ENCODE measurements around the gene TMEM266.

TMEM266 gene

GRCh38 chr15:76127169-76127568 is 67.4 kb downstream of the TMEM266 start:
- Histone ChIP-seq H3K27me3 (ENCODE audit: insufficient read depth, insufficient read length) (no peaks in the 10 kb centered on the region), H3K36me3 (ENCODE audit: insufficient read depth, insufficient read length, low read length) (no peaks in the 10 kb centered on the region), H3K9me3 (ENCODE audit: insufficient read depth, low read length) (no peaks in the 10 kb centered on the region), H3K4me1 (ENCODE audit: insufficient read depth, insufficient read length) (no peaks in the 10 kb centered on the region), H3K4me3 (ENCODE audit: insufficient read length, low read depth) (no peak overlapping the region), H3K9ac (ENCODE audit: insufficient read length, low read depth) (no peak overlapping the region)
- no peak for TF ChIP-seq YY1 (IDR thresholded peaks at IDR 0.05; ENCODE audit: insufficient read depth, insufficient read length)
- no peak for TF ChIP-seq ZNF274 (IDR thresholded peaks at IDR 0.05; ENCODE audit: low read depth, low read length)
- TF ChIP-seq SUZ12 (IDR thresholded peaks at IDR 0.05; ENCODE audit: extremely low read depth, insufficient read depth, insufficient read length): no peak
- DNase-seq (ENCODE audit: low read depth, low spot score): no peak

GRCh38 chr15:76127880-76128279 is 68.1 kb downstream of the TMEM266 start:
- Histone ChIP-seq H3K36me3 (ENCODE audit: insufficient read depth, insufficient read length, low read length) (no peaks in the 10 kb centered on the region), H3K4me1 (ENCODE audit: insufficient read depth, insufficient read length) (no peaks in the 10 kb centered on the region), H3K9me3 (ENCODE audit: insufficient read depth, low read length) (no peaks in the 10 kb centered on the region), H3K9ac (ENCODE audit: insufficient read length, low read depth) (no peak overlapping the region), H3K27me3 (ENCODE audit: insufficient read depth, insufficient read length) (no peaks in the 10 kb centered on the region), H3K4me3 (ENCODE audit: insufficient read length, low read depth) (no peak overlapping the region)
- DNase-seq (ENCODE audit: low read depth, low spot score): no peak
- TF ChIP-seq YY1 (IDR thresholded peaks at IDR 0.05; ENCODE audit: insufficient read depth, insufficient read length): no peak
- no peak for TF ChIP-seq SUZ12 (IDR thresholded peaks at IDR 0.05; ENCODE audit: extremely low read depth, insufficient read depth, insufficient read length)
- no peak for TF ChIP-seq ZNF274 (IDR thresholded peaks at IDR 0.05; ENCODE audit: low read depth, low read length)

- DNase-seq (ENCODE audit: low read depth, low spot score): no peak
- H3K9ac ChIP-seq (ENCODE audit: insufficient read length, low read depth): no peak overlapping the region
- H3K27me3 ChIP-seq (ENCODE audit: insufficient read depth, insufficient read length): no peaks in the 10 kb centered on the region
- H3K4me3 ChIP-seq (ENCODE audit: insufficient read length, low read depth): no peak overlapping the region
- H3K36me3 ChIP-seq (ENCODE audit: insufficient read depth, insufficient read length, low read length): no peaks in the 10 kb centered on the region
- no peaks in the 10 kb centered on the region for H3K9me3 ChIP-seq (ENCODE audit: insufficient read depth, low read length)
- peaks cover 3% of the 10 kb centered on the region for H3K4me1 ChIP-seq (ENCODE audit: insufficient read depth, insufficient read length)
- TF ChIP-seq YY1 (IDR thresholded peaks at IDR 0.05; ENCODE audit: insufficient read depth, insufficient read length) (no peak), ZNF274 (IDR thresholded peaks at IDR 0.05; ENCODE audit: low read depth, low read length) (no peak), SUZ12 (IDR thresholded peaks at IDR 0.05; ENCODE audit: extremely low read depth, insufficient read depth, insufficient read length) (no peak)
Observed at GRCh38 chr15:76134537-76134936, 74.8 kb downstream of the TMEM266 start.

- no peak overlapping the region for H3K9ac ChIP-seq (ENCODE audit: insufficient read length, low read depth)
- no peaks in the 10 kb centered on the region for H3K36me3 ChIP-seq (ENCODE audit: insufficient read depth, insufficient read length, low read length)
- no peaks in the 10 kb centered on the region for H3K9me3 ChIP-seq (ENCODE audit: insufficient read depth, low read length)
- no peak overlapping the region for H3K4me3 ChIP-seq (ENCODE audit: insufficient read length, low read depth)
- no peak for DNase-seq (ENCODE audit: low read depth, low spot score)
- H3K27me3 ChIP-seq (ENCODE audit: insufficient read depth, insufficient read length): no peaks in the 10 kb centered on the region
- no peak for TF ChIP-seq SUZ12 (IDR thresholded peaks at IDR 0.05; ENCODE audit: extremely low read depth, insufficient read depth, insufficient read length)
- TF ChIP-seq ZNF274 (IDR thresholded peaks at IDR 0.05; ENCODE audit: low read depth, low read length): no peak
- TF ChIP-seq YY1 (IDR thresholded peaks at IDR 0.05; ENCODE audit: insufficient read depth, insufficient read length): no peak
- peaks cover 8% of the 10 kb centered on the region for H3K4me1 ChIP-seq (ENCODE audit: insufficient read depth, insufficient read length)
Observed at GRCh38 chr15:76135516-76135915, 75.7 kb downstream of the TMEM266 start.

GRCh38 chr15:76138436-76138835 is 78.7 kb downstream of the TMEM266 start:
- DNase-seq (ENCODE audit: low read depth, low spot score): no peak
- Histone ChIP-seq H3K27me3 (ENCODE audit: insufficient read depth, insufficient read length) (no peaks in the 10 kb centered on the region), H3K9ac (ENCODE audit: insufficient read length, low read depth) (no peak overlapping the region), H3K36me3 (ENCODE audit: insufficient read depth, insufficient read length, low read length) (no peaks in the 10 kb centered on the region), H3K4me1 (ENCODE audit: insufficient read depth, insufficient read length) (peaks cover 8% of the 10 kb centered on the region), H3K9me3 (ENCODE audit: insufficient read depth, low read length) (no peaks in the 10 kb centered on the region), H3K4me3 (ENCODE audit: insufficient read length, low read depth) (no peak overlapping the region)
- no peak for TF ChIP-seq SUZ12 (IDR thresholded peaks at IDR 0.05; ENCODE audit: extremely low read depth, insufficient read depth, insufficient read length)
- TF ChIP-seq YY1 (IDR thresholded peaks at IDR 0.05; ENCODE audit: insufficient read depth, insufficient read length): no peak
- TF ChIP-seq ZNF274 (IDR thresholded peaks at IDR 0.05; ENCODE audit: low read depth, low read length): no peak

- H3K9me3 ChIP-seq (ENCODE audit: insufficient read depth, low read length): no peaks in the 10 kb centered on the region
- no peak for TF ChIP-seq SUZ12 (IDR thresholded peaks at IDR 0.05; ENCODE audit: extremely low read depth, insufficient read depth, insufficient read length)
- no peak for TF ChIP-seq YY1 (IDR thresholded peaks at IDR 0.05; ENCODE audit: insufficient read depth, insufficient read length)
- TF ChIP-seq ZNF274 (IDR thresholded peaks at IDR 0.05; ENCODE audit: low read depth, low read length): no peak
- H3K36me3 ChIP-seq (ENCODE audit: insufficient read depth, insufficient read length, low read length): no peaks in the 10 kb centered on the region
- peaks cover 8% of the 10 kb centered on the region for H3K4me1 ChIP-seq (ENCODE audit: insufficient read depth, insufficient read length)
- DNase-seq (ENCODE audit: low read depth, low spot score): peak; percentile 80
- H3K4me3 ChIP-seq (ENCODE audit: insufficient read length, low read depth): no peak overlapping the region
- no peaks in the 10 kb centered on the region for H3K27me3 ChIP-seq (ENCODE audit: insufficient read depth, insufficient read length)
- H3K9ac ChIP-seq (ENCODE audit: insufficient read length, low read depth): no peak overlapping the region
Observed at GRCh38 chr15:76139368-76140073, 79.7 kb downstream of the TMEM266 start.

GRCh38 chr15:76140074-76140464 is 80.3 kb downstream of the TMEM266 start:
- no peak for TF ChIP-seq SUZ12 (IDR thresholded peaks at IDR 0.05; ENCODE audit: extremely low read depth, insufficient read depth, insufficient read length)
- TF ChIP-seq YY1 (IDR thresholded peaks at IDR 0.05; ENCODE audit: insufficient read depth, insufficient read length): no peak
- no peak for TF ChIP-seq ZNF274 (IDR thresholded peaks at IDR 0.05; ENCODE audit: low read depth, low read length)
- H3K27me3 ChIP-seq (ENCODE audit: insufficient read depth, insufficient read length): no peaks in the 10 kb centered on the region
- H3K9ac ChIP-seq (ENCODE audit: insufficient read length, low read depth): no peak overlapping the region

More at GRCh38 chr15:76140074-76140464, 80.3 kb downstream of the TMEM266 start:
- no peak for DNase-seq (ENCODE audit: low read depth, low spot score)
- Histone ChIP-seq H3K9me3 (ENCODE audit: insufficient read depth, low read length) (no peaks in the 10 kb centered on the region), H3K4me1 (ENCODE audit: insufficient read depth, insufficient read length) (peaks cover 8% of the 10 kb centered on the region), H3K36me3 (ENCODE audit: insufficient read depth, insufficient read length, low read length) (no peaks in the 10 kb centered on the region), H3K4me3 (ENCODE audit: insufficient read length, low read depth) (no peak overlapping the region)
